HEK293T (cell line): ENCODE measurements around the gene C1QTNF6.

Experiments
- ARNT ChIP-seq: fragments of 450-650 bp; IDR thresholded peaks from 2 replicates; pipeline ENCODE4 v1.6.1; 2017; ENCODE audit warnings: mild to moderate bottlenecking
- BHLHE40 ChIP-seq: fragments of 450-650 bp; IDR thresholded peaks from 2 replicates; pipeline ENCODE4 v1.6.1; 2016; ENCODE audit warnings: mild to moderate bottlenecking, moderate library complexity, borderline replicate concordance
- ELF4 ChIP-seq: fragments of 450-650 bp; IDR thresholded peaks from 2 replicates; pipeline ENCODE4 v1.6.1; 2017; ENCODE audit warnings: antibody characterized with exemption
- FOXK2 ChIP-seq: fragments of 450-650 bp; IDR thresholded peaks from 2 replicates; pipeline ENCODE4 v1.6.1; 2016; ENCODE audit warnings: mild to moderate bottlenecking
- FOXM1 ChIP-seq: fragments of 450-650 bp; IDR thresholded peaks from 2 replicates; pipeline ENCODE4 v1.6.1; 2017; ENCODE audit warnings: mild to moderate bottlenecking, borderline replicate concordance
- L3MBTL2 ChIP-seq: fragments of 450-650 bp; conservative IDR thresholded peaks from 2 replicates; pipeline ENCODE4 v1.6.1; 2016; ENCODE audit warnings: mild to moderate bottlenecking
- LEF1 ChIP-seq: fragments of 450-650 bp; IDR thresholded peaks from 2 replicates; pipeline ENCODE4 v1.6.1; 2017; ENCODE audit warnings: mild to moderate bottlenecking, borderline replicate concordance
- PKNOX1 ChIP-seq: fragments of 450-650 bp; IDR thresholded peaks from 2 replicates; pipeline ENCODE4 v1.6.1; 2016
- SP1 ChIP-seq: fragments of 450-650 bp; IDR thresholded peaks from 2 replicates; pipeline ENCODE4 v1.6.1; 2017
- TARDBP ChIP-seq: fragments of 450-650 bp; IDR thresholded peaks from 2 replicates; pipeline ENCODE4 v1.6.1; 2016
- ZNF384 ChIP-seq: fragments of 450-650 bp; IDR thresholded peaks from 2 replicates; pipeline ENCODE4 v1.6.1; 2016

DNA sequence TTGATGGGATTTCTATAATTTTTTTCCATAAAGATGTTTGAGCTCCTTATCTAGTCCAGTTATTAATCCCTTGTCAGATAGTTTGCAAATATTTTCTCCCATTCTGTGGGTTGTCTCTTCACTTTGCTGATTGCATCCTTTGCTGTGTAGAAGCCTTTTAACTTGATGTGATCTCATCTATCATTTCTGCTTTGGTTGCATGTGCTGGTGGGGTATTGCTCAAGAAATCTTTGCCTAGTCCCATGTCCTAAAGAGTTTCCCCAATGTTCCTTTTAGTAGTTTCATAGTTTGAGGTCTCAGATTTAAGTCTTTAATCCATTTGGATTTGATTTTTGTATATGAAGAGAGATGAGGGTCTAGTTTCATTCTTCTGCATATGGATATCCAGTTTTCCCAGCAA lies 36.6 kb downstream of the C1QTNF6 start:
- TF ChIP-seq ELF4, result no peak
- no peak for TF ChIP-seq FOXK2
- TF ChIP-seq TARDBP, result no peak
- TF ChIP-seq SP1, result no peak
- no peak for TF ChIP-seq PKNOX1
- TF ChIP-seq ZNF384, result no peak
- no peak for TF ChIP-seq ARNT
- no peak for TF ChIP-seq BHLHE40
- TF ChIP-seq FOXM1, result no peak
- no peak for TF ChIP-seq LEF1
- no peak for TF ChIP-seq L3MBTL2
